WTC11 (cell line): Measurements from ENCODE around the gene PIGU. TPM values are rescaled to one million over a fixed set of nuclear protein-coding genes. Genes with fewer than 3 reads are reported as not detected.

ENCODE experiments used
- ATAC-seq: fragments of 200-7000 bp; cut with Tn5 transposase; 2 replicates; pipeline ENCODE4 v1.10.0; 2021; ENCODE audit warnings: mild to moderate bottlenecking, moderate library complexity
- CTCF ChIA-PET: fragments of 300-600 bp; sonication (Branson Sonifier 250); formaldehyde crosslinking; loops from one replicate; lab custom pipeline; 2021; ENCODE audit warnings: antibody characterized with exemption; lab: Charles Lee
- POLR2A ChIA-PET: fragments of 350-600 bp; sonication (Branson Sonifier 250); formaldehyde crosslinking; loops from one replicate; lab custom pipeline; 2021; ENCODE audit warnings: antibody characterized with exemption; lab: Charles Lee
- DNase-seq: peaks from one replicate; pipeline ENCODE4 v3.0.0; 2021; ENCODE audit warnings: low spot score
- H3K27ac Mint-ChIP-seq: 2 replicates; pipeline ENCODE4 v1.8.0; 2021; ENCODE audit warnings: mixed read lengths
- H3K27me3 Mint-ChIP-seq: 2 replicates; pipeline ENCODE4 v1.8.0; 2021; ENCODE audit warnings: low read depth, mild to moderate bottlenecking, moderate library complexity, mixed read lengths
- H3K36me3 Mint-ChIP-seq: 2 replicates; pipeline ENCODE4 v1.8.0; 2021; ENCODE audit warnings: mixed read lengths
- H3K4me1 Mint-ChIP-seq: 2 replicates; pipeline ENCODE4 v1.8.0; 2022; ENCODE audit warnings: mixed read lengths
- H3K4me3 Mint-ChIP-seq: 2 replicates; pipeline ENCODE4 v1.8.0; 2021; ENCODE audit warnings: mild to moderate bottlenecking, moderate library complexity, mixed read lengths
- H3K9me3 Mint-ChIP-seq: 2 replicates; pipeline ENCODE4 v1.8.0; 2021; ENCODE audit warnings: mixed read lengths
- CREM ChIP-seq: sonication (generic); formaldehyde crosslinking; IDR thresholded peaks from 2 replicates; pipeline ENCODE4 v1.8.1; 2022; ENCODE audit warnings: mild to moderate bottlenecking, missing genetic modification reagents, moderate library complexity
- EMX1 ChIP-seq: fragments of 250-450 bp; sonication (Bioruptor Pico); IDR thresholded peaks from 2 replicates; pipeline ENCODE4 v1.8.0; 2021; ENCODE audit warnings: mild to moderate bottlenecking
- FOXJ3 ChIP-seq: sonication (generic); formaldehyde crosslinking; IDR thresholded peaks from 2 replicates; pipeline ENCODE4 v1.9.0; 2021; ENCODE audit warnings: missing genetic modification reagents, mild to moderate bottlenecking, borderline replicate concordance
- FOXP1 ChIP-seq: sonication (generic); formaldehyde crosslinking; IDR thresholded peaks from 2 replicates; pipeline ENCODE4 v1.8.0; 2022; ENCODE audit warnings: missing genetic modification reagents, mild to moderate bottlenecking, moderate library complexity, borderline replicate concordance
- GRHL2 ChIP-seq: fragments of 250-450 bp; sonication (Bioruptor Pico); IDR thresholded peaks from 2 replicates; pipeline ENCODE4 v1.8.0; 2022; ENCODE audit warnings: mild to moderate bottlenecking, moderate library complexity; ENCODE audit not compliant: insufficient replicate concordance, severe bottlenecking
- JAZF1 ChIP-seq: fragments of 250-450 bp; sonication (Bioruptor Pico); IDR thresholded peaks from 2 replicates; pipeline ENCODE4 v1.9.0; 2021; ENCODE audit warnings: moderate library complexity, mild to moderate bottlenecking, inconsistent platforms
- MYBL2 ChIP-seq: sonication (generic); formaldehyde crosslinking; IDR thresholded peaks from 2 replicates; pipeline ENCODE4 v1.8.1; 2023; ENCODE audit warnings: mild to moderate bottlenecking, moderate library complexity, missing genetic modification reagents
- NFATC4 ChIP-seq: fragments of 250-450 bp; sonication (Bioruptor Pico); IDR thresholded peaks from 2 replicates; pipeline ENCODE4 v1.9.0; 2021; ENCODE audit warnings: mild to moderate bottlenecking
- NFYB ChIP-seq: sonication (generic); formaldehyde crosslinking; conservative IDR thresholded peaks from 2 replicates; pipeline ENCODE4 v1.8.0; 2022; ENCODE audit warnings: low read depth, missing genetic modification reagents
- NR3C1 ChIP-seq: sonication (generic); formaldehyde crosslinking; conservative IDR thresholded peaks from 2 replicates; pipeline ENCODE4 v1.8.1; 2023; ENCODE audit warnings: low read depth, mild to moderate bottlenecking, missing genetic modification reagents
- RORB ChIP-seq: fragments of 250-450 bp; sonication (Bioruptor Pico); IDR thresholded peaks from 2 replicates; pipeline ENCODE4 v1.9.0; 2021; ENCODE audit warnings: mild to moderate bottlenecking
- TCF7 ChIP-seq: sonication (generic); formaldehyde crosslinking; IDR thresholded peaks from 2 replicates; pipeline ENCODE4 v1.8.0; 2022; ENCODE audit warnings: mild to moderate bottlenecking, low read depth, missing genetic modification reagents, moderate library complexity
- TEAD1 ChIP-seq: sonication (generic); formaldehyde crosslinking; IDR thresholded peaks from 2 replicates; pipeline ENCODE4 v1.8.0; 2022; ENCODE audit warnings: mild to moderate bottlenecking, missing genetic modification reagents
- ZBTB21 ChIP-seq: sonication (generic); formaldehyde crosslinking; IDR thresholded peaks from 2 replicates; pipeline ENCODE4 v1.8.1; 2023; ENCODE audit warnings: mild to moderate bottlenecking, missing genetic modification reagents, borderline replicate concordance
- ZNF232 ChIP-seq: sonication (generic); formaldehyde crosslinking; IDR thresholded peaks from 2 replicates; pipeline ENCODE4 v1.8.0; 2022; ENCODE audit warnings: mild to moderate bottlenecking, missing genetic modification reagents
- ZNF423 ChIP-seq: fragments of 250-450 bp; sonication (Bioruptor Pico); IDR thresholded peaks from 2 replicates; pipeline ENCODE4 v2.1.2; 2022; ENCODE audit warnings: mild to moderate bottlenecking, moderate library complexity
- ZNF671 ChIP-seq: fragments of 250-450 bp; sonication (Bioruptor Pico); IDR thresholded peaks from 2 replicates; pipeline ENCODE4 v1.8.0; 2021; ENCODE audit warnings: mild to moderate bottlenecking
- total RNA-seq: library from RNA; stranded (reverse); gene quantifications from 3 replicates; pipeline ENCODE4 v1.2.3, GENCODE V29; 2021
- TF ChIP-seq, protein P1 (sequence below): sonication (generic); formaldehyde crosslinking; IDR thresholded peaks from 2 replicates; pipeline ENCODE4 v1.8.1; 2022; ENCODE audit warnings: mild to moderate bottlenecking, missing genetic modification reagents, moderate library complexity, borderline replicate concordance
- TF ChIP-seq, protein P2 (sequence below): sonication (generic); formaldehyde crosslinking; IDR thresholded peaks from 2 replicates; pipeline ENCODE4 v1.8.1; 2023; ENCODE audit warnings: mild to moderate bottlenecking, missing genetic modification reagents, moderate library complexity
- TF ChIP-seq, protein P3 (sequence below): sonication (generic); formaldehyde crosslinking; IDR thresholded peaks from 2 replicates; pipeline ENCODE4 v1.8.1; 2023; ENCODE audit warnings: mild to moderate bottlenecking, moderate library complexity, missing genetic modification reagents
- TF ChIP-seq, protein P4 (sequence below): sonication (generic); formaldehyde crosslinking; conservative IDR thresholded peaks from 2 replicates; pipeline ENCODE4 v1.8.1; 2022; ENCODE audit warnings: mild to moderate bottlenecking, missing genetic modification reagents
- TF ChIP-seq, protein P5 (sequence below): fragments of 250-450 bp; sonication (Bioruptor Pico); IDR thresholded peaks from 2 replicates; pipeline ENCODE4 v1.9.0; 2021; ENCODE audit warnings: mild to moderate bottlenecking
- TF ChIP-seq, protein P6 (sequence below): fragments of 250-450 bp; sonication (Bioruptor Pico); IDR thresholded peaks from 2 replicates; pipeline ENCODE4 v1.8.0; 2021; ENCODE audit warnings: mild to moderate bottlenecking

Gene PIGU
- total RNA-seq, 1 experiment from 2014 or later, result 24.8 TPM

DNA sequence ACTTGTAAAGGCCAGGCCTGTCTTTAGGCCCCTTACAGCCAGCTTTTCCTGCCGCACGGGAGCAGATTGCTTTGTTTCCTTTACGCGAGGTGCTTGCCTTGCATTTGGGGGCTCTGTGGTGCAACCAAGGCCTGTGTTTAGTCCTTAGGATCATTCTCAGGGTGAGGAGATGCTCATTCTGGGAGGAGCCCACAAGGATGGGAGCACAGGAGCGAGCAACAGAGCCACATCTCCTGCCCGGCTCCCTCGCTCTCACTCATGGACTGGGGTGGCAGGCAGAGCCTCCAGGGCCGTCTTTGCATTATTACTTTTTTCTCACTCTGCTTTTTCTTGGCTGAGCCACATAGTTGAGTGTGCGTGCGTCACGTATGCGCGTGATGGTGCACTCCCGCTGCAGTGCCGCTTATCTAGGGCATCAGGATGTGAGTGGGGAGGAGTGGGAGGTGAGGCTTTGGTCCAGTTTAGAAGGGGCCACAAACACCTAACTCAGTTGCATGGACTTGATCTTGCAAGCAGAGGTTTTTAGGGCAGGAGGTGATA is 141.5 kb downstream of the PIGU start:
- Mint-ChIP-seq H3K9me3 (no peaks in the 10 kb centered on the region), H3K36me3 (peaks cover 29% of the 10 kb centered on the region), H3K4me1 (no peaks in the 10 kb centered on the region), H3K4me3 (no peak overlapping the region), H3K27me3 (no peaks in the 10 kb centered on the region), H3K27ac (no peak overlapping the region)
- no peak for DNase-seq
- ChIA-PET POLR2A (no interaction called here), CTCF (interaction anchor here (2.2 kb wide), 1 partner anchor 27 kb away, joined by 8 read pairs; no protein-coding TSS in a partner anchor)
- TF ChIP-seq, protein P1, sequence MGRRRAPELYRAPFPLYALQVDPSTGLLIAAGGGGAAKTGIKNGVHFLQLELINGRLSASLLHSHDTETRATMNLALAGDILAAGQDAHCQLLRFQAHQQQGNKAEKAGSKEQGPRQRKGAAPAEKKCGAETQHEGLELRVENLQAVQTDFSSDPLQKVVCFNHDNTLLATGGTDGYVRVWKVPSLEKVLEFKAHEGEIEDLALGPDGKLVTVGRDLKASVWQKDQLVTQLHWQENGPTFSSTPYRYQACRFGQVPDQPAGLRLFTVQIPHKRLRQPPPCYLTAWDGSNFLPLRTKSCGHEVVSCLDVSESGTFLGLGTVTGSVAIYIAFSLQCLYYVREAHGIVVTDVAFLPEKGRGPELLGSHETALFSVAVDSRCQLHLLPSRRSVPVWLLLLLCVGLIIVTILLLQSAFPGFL (CRISPR knock-in tag), result no peak
- no peak for TF ChIP-seq TEAD1
- no peak for TF ChIP-seq FOXJ3
- TF ChIP-seq ZNF232, result no peak
- TF ChIP-seq FOXP1 (CRISPR knock-in tag), result no peak
- TF ChIP-seq, protein P2, sequence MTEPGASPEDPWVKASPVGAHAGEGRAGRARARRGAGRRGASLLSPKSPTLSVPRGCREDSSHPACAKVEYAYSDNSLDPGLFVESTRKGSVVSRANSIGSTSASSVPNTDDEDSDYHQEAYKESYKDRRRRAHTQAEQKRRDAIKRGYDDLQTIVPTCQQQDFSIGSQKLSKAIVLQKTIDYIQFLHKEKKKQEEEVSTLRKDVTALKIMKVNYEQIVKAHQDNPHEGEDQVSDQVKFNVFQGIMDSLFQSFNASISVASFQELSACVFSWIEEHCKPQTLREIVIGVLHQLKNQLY, result no peak
- no peak for TF ChIP-seq EMX1 (CRISPR knock-in tag)
- no peak for TF ChIP-seq CREM
- no peak for ATAC-seq

DNA sequence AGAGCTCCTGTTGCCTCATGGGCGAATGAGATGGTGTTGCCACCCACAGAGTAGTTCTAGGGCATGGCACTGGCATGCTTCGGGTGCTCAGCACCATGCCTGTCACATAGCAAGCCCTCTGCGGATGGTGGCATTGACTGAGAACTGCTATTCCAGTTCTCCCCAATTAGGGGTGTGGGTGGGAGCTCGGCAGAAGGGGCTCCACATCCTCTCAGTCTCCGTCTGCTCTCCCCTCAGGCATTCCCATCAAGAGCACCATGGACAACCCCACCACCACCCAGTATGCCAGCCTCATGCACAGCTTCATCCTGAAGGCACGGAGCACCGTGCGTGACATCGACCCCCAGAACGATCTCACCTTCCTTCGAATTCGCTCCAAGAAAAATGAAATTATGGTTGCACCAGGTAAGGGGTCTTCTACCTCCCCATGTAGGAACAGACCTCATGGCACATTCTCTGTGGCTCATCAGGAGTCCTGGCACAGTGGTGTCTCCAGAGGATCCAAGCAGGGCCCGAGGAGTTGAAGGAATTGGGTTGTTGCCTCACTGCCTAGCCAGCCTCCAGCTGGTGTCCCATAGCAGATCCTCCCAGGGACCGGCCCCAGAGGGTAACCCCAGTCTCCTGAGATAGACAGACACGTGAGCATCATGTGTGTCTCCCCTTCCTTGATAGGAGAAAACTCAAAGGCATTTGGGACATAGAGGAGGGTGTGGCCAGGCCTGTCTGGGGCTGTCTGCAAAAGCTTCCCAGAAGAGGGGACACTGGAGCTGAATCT is 142.3 kb downstream of the PIGU start:
- H3K4me3 Mint-ChIP-seq, result no peak overlapping the region
- POLR2A ChIA-PET, result no interaction called here
- TF ChIP-seq, protein P3, sequence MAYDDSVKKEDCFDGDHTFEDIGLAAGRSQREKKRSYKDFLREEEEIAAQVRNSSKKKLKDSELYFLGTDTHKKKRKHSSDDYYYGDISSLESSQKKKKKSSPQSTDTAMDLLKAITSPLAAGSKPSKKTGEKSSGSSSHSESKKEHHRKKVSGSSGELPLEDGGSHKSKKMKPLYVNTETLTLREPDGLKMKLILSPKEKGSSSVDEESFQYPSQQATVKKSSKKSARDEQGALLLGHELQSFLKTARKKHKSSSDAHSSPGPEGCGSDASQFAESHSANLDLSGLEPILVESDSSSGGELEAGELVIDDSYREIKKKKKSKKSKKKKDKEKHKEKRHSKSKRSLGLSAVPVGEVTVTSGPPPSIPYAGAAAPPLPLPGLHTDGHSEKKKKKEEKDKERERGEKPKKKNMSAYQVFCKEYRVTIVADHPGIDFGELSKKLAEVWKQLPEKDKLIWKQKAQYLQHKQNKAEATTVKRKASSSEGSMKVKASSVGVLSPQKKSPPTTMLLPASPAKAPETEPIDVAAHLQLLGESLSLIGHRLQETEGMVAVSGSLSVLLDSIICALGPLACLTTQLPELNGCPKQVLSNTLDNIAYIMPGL (CRISPR knock-in tag), result no peak
- TF ChIP-seq, protein P1 (CRISPR knock-in tag), result no peak
- TF ChIP-seq TEAD1, result no peak
- TF ChIP-seq ZBTB21, result no peak
- no peak for TF ChIP-seq GRHL2 (CRISPR knock-in tag)
- no peak for TF ChIP-seq RORB (CRISPR knock-in tag)
- TF ChIP-seq JAZF1 (CRISPR knock-in tag), result no peak
- TF ChIP-seq, protein P2, result no peak
- TF ChIP-seq, all 79 proteins: peak for 0
- H3K27ac Mint-ChIP-seq, result no peak overlapping the region
- H3K4me1 Mint-ChIP-seq, result no peaks in the 10 kb centered on the region
- no peak for DNase-seq
- ATAC-seq, result no peak
- no peaks in the 10 kb centered on the region for H3K9me3 Mint-ChIP-seq
- CTCF ChIA-PET, result interaction anchor here (1.7 kb wide), 1 partner anchor 12 kb away, joined by 4 read pairs; no protein-coding TSS in a partner anchor
- H3K36me3 Mint-ChIP-seq, result peaks cover 26% of the 10 kb centered on the region
- H3K27me3 Mint-ChIP-seq, result no peaks in the 10 kb centered on the region

DNA sequence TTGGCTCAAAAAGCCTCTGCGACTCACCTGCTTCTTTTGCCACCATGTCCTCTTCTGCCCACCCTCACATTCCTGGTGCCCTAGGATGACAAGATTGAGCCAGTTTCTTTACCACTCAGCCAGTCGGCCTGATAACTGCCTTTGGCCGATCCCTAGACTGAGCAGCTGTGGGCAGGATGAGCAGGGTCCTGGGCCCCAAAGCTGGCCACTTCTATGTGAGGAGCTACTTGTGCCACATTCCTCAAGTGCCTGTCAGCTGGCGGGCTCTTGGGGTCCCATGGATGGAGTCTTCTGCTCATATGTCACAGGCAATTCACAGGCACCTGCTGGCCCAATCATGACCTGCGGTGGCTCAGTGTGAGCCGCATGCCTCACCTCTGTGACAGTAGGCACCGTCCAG is 144.1 kb downstream of the PIGU start:
- CTCF ChIA-PET, result interaction anchor here (1.5 to 2.7 kb wide), 2 partner anchors 10 to 221 kb away, joined by 5 to 12 read pairs; no protein-coding TSS in a partner anchor
- Mint-ChIP-seq H3K27me3 (no peaks in the 10 kb centered on the region), H3K4me3 (no peak overlapping the region), H3K4me1 (no peaks in the 10 kb centered on the region), H3K27ac (no peak overlapping the region), H3K36me3 (peaks cover 36% of the 10 kb centered on the region), H3K9me3 (no peaks in the 10 kb centered on the region)
- POLR2A ChIA-PET, result no interaction called here
- DNase-seq (no peak), ATAC-seq (no peak)
- TF ChIP-seq, protein P4, sequence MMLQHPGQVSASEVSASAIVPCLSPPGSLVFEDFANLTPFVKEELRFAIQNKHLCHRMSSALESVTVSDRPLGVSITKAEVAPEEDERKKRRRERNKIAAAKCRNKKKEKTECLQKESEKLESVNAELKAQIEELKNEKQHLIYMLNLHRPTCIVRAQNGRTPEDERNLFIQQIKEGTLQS, result no peak
- TF ChIP-seq ZNF671 (CRISPR knock-in tag) (no peak), NFYB (CRISPR knock-in tag) (no peak), CREM (no peak), NR3C1 (CRISPR knock-in tag) (no peak), TCF7 (CRISPR knock-in tag) (no peak), NFATC4 (CRISPR knock-in tag) (no peak), MYBL2 (CRISPR knock-in tag) (no peak), ZNF423 (CRISPR knock-in tag) (no peak)
- TF ChIP-seq, protein P5, sequence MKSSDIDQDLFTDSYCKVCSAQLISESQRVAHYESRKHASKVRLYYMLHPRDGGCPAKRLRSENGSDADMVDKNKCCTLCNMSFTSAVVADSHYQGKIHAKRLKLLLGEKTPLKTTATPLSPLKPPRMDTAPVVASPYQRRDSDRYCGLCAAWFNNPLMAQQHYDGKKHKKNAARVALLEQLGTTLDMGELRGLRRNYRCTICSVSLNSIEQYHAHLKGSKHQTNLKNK, result no peak
- TF ChIP-seq, protein P6, sequence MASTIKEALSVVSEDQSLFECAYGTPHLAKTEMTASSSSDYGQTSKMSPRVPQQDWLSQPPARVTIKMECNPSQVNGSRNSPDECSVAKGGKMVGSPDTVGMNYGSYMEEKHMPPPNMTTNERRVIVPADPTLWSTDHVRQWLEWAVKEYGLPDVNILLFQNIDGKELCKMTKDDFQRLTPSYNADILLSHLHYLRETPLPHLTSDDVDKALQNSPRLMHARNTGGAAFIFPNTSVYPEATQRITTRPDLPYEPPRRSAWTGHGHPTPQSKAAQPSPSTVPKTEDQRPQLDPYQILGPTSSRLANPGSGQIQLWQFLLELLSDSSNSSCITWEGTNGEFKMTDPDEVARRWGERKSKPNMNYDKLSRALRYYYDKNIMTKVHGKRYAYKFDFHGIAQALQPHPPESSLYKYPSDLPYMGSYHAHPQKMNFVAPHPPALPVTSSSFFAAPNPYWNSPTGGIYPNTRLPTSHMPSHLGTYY (CRISPR knock-in tag), result no peak
